ENCODE measurements around the gene RALGAPA1. TPM values are rescaled to one million over a fixed set of nuclear protein-coding genes. Genes with fewer than 3 reads are reported as not detected.

RALGAPA1 gene
- total and polyA plus RNA-seq, 2 of the 13 experiments (the other 11 are each of a cell fraction or from before 2014, with no cell fraction given), result 65.0 to 89.2 TPM

DNA sequence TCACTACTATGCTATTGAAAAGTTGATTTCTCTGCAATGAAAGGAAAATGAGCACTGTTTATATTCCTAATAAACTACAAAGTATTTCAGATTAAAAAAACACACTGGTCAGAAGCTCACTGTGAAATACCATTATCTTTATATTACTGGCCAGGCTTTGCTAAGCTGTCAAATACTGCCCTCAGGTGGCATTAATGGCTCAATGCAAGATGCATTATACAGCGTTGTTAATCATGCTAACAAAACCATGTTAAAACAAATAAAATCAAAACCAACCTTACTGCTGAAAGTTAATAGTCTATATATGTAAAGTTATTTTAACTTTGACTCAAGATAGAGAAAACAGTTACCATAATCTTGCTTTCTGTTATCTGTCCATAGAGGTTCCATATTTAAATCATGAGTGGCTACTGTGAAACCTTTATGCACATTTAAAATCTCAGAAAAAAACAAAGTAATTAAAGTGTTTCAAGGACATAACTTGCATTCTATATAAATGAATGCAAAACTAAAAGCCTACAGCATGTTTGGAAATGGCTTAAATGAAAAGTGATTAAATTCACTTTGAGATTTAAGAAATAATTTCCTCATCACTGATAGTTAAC, 121.7 kb downstream of the RALGAPA1 start (continued):
- TF ChIP-seq, protein P1, sequence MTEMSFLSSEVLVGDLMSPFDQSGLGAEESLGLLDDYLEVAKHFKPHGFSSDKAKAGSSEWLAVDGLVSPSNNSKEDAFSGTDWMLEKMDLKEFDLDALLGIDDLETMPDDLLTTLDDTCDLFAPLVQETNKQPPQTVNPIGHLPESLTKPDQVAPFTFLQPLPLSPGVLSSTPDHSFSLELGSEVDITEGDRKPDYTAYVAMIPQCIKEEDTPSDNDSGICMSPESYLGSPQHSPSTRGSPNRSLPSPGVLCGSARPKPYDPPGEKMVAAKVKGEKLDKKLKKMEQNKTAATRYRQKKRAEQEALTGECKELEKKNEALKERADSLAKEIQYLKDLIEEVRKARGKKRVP (CRISPR knock-in tag; IDR thresholded peaks at IDR 0.05), result no peak
- TF ChIP-seq ZMAT3 (CRISPR knock-in tag; conservative IDR thresholded peaks at IDR 0.05) (no peak), ZNF747 (CRISPR knock-in tag; IDR thresholded peaks at IDR 0.05; ENCODE audit: borderline replicate concordance) (no peak), ZNF720 (CRISPR knock-in tag; IDR thresholded peaks at IDR 0.05) (no peak), ZNF850 (CRISPR knock-in tag; conservative IDR thresholded peaks at IDR 0.05) (no peak), ZNF496 (CRISPR knock-in tag; IDR thresholded peaks at IDR 0.05; ENCODE audit: insufficient replicate concordance) (no peak), BORCS8-MEF2B (CRISPR knock-in tag; IDR thresholded peaks at IDR 0.05) (no peak), HOXA7 (CRISPR knock-in tag; IDR thresholded peaks at IDR 0.05) (no peak), RXRA (CRISPR knock-in tag; IDR thresholded peaks at IDR 0.05) (no peak), ZNF556 (CRISPR knock-in tag; IDR thresholded peaks at IDR 0.05; ENCODE audit: borderline replicate concordance) (no peak), ZNF883 (CRISPR knock-in tag; IDR thresholded peaks at IDR 0.05; ENCODE audit: not compliant biosample characterization) (no peak), STAG1 (CRISPR knock-in tag; IDR thresholded peaks at IDR 0.05) (peak; percentile 96), SAFB2 (CRISPR knock-in tag; IDR thresholded peaks at IDR 0.05; ENCODE audit: borderline replicate concordance, low read depth) (no peak), ZNF570 (CRISPR knock-in tag; IDR thresholded peaks at IDR 0.05; ENCODE audit: borderline replicate concordance) (no peak), ZFP1 (CRISPR knock-in tag; IDR thresholded peaks at IDR 0.05) (no peak; the same call in 1 of the 2 replicates), ZBTB3 (CRISPR knock-in tag; IDR thresholded peaks at IDR 0.05; ENCODE audit: borderline replicate concordance, low read depth) (no peak)
- TF ChIP-seq, protein P2, sequence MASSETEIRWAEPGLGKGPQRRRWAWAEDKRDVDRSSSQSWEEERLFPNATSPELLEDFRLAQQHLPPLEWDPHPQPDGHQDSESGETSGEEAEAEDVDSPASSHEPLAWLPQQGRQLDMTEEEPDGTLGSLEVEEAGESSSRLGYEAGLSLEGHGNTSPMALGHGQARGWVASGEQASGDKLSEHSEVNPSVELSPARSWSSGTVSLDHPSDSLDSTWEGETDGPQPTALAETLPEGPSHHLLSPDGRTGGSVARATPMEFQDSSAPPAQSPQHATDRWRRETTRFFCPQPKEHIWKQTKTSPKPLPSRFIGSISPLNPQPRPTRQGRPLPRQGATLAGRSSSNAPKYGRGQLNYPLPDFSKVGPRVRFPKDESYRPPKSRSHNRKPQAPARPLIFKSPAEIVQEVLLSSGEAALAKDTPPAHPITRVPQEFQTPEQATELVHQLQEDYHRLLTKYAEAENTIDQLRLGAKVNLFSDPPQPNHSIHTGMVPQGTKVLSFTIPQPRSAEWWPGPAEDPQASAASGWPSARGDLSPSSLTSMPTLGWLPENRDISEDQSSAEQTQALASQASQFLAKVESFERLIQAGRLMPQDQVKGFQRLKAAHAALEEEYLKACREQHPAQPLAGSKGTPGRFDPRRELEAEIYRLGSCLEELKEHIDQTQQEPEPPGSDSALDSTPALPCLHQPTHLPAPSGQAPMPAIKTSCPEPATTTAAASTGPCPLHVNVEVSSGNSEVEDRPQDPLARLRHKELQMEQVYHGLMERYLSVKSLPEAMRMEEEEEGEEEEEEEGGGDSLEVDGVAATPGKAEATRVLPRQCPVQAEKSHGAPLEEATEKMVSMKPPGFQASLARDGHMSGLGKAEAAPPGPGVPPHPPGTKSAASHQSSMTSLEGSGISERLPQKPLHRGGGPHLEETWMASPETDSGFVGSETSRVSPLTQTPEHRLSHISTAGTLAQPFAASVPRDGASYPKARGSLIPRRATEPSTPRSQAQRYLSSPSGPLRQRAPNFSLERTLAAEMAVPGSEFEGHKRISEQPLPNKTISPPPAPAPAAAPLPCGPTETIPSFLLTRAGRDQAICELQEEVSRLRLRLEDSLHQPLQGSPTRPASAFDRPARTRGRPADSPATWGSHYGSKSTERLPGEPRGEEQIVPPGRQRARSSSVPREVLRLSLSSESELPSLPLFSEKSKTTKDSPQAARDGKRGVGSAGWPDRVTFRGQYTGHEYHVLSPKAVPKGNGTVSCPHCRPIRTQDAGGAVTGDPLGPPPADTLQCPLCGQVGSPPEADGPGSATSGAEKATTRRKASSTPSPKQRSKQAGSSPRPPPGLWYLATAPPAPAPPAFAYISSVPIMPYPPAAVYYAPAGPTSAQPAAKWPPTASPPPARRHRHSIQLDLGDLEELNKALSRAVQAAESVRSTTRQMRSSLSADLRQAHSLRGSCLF (CRISPR knock-in tag; IDR thresholded peaks at IDR 0.05; ENCODE audit: borderline replicate concordance), result 0 out of 2 replicates have a peak, but pooled peaks have one; percentile 27
- TF ChIP-seq, protein P3, sequence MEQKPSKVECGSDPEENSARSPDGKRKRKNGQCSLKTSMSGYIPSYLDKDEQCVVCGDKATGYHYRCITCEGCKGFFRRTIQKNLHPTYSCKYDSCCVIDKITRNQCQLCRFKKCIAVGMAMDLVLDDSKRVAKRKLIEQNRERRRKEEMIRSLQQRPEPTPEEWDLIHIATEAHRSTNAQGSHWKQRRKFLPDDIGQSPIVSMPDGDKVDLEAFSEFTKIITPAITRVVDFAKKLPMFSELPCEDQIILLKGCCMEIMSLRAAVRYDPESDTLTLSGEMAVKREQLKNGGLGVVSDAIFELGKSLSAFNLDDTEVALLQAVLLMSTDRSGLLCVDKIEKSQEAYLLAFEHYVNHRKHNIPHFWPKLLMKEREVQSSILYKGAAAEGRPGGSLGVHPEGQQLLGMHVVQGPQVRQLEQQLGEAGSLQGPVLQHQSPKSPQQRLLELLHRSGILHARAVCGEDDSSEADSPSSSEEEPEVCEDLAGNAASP (CRISPR knock-in tag; IDR thresholded peaks at IDR 0.05; ENCODE audit: borderline replicate concordance), result 0 out of 2 replicates have a peak, but pooled peaks have one; percentile 33
- TF ChIP-seq, protein P4, sequence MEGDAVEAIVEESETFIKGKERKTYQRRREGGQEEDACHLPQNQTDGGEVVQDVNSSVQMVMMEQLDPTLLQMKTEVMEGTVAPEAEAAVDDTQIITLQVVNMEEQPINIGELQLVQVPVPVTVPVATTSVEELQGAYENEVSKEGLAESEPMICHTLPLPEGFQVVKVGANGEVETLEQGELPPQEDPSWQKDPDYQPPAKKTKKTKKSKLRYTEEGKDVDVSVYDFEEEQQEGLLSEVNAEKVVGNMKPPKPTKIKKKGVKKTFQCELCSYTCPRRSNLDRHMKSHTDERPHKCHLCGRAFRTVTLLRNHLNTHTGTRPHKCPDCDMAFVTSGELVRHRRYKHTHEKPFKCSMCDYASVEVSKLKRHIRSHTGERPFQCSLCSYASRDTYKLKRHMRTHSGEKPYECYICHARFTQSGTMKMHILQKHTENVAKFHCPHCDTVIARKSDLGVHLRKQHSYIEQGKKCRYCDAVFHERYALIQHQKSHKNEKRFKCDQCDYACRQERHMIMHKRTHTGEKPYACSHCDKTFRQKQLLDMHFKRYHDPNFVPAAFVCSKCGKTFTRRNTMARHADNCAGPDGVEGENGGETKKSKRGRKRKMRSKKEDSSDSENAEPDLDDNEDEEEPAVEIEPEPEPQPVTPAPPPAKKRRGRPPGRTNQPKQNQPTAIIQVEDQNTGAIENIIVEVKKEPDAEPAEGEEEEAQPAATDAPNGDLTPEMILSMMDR (CRISPR knock-in tag; IDR thresholded peaks at IDR 0.05), result peak; percentile 94
- TF ChIP-seq, protein P5, sequence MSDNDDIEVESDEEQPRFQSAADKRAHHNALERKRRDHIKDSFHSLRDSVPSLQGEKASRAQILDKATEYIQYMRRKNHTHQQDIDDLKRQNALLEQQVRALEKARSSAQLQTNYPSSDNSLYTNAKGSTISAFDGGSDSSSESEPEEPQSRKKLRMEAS (IDR thresholded peaks at IDR 0.05), result no peak
